ENCODE data around the gene NFIB.

The NFIB gene

GRCh38 chr9:14219850-14220249 lies 94.1 kb downstream of the NFIB start:
- no peak overlapping the region for H3K27ac ChIP-seq (ENCODE audit: low read depth, low read length)
- H3K9ac ChIP-seq (ENCODE audit: low read length), result no peak overlapping the region
- no peaks in the 10 kb centered on the region for H3K27me3 ChIP-seq (ENCODE audit: control insufficient read depth, insufficient read depth, low read length)
- no peaks in the 10 kb centered on the region for H3K9me3 ChIP-seq (ENCODE audit: control insufficient read depth, insufficient read depth, low read depth, low read length)
- peaks cover 26% of the 10 kb centered on the region for H3K4me1 ChIP-seq (ENCODE audit: control insufficient read depth, insufficient read depth, low read length)
- no peak overlapping the region for H3K4me3 ChIP-seq (ENCODE audit: low read depth, low read length)
- H3K36me3 ChIP-seq (ENCODE audit: control insufficient read depth, insufficient read depth, low read length), result no peaks in the 10 kb centered on the region

- Histone ChIP-seq H3K9ac (ENCODE audit: low read length) (no peak overlapping the region), H3K36me3 (ENCODE audit: control insufficient read depth, insufficient read depth, low read length) (no peaks in the 10 kb centered on the region), H3K4me3 (ENCODE audit: low read depth, low read length) (no peak overlapping the region), H3K27ac (ENCODE audit: low read depth, low read length) (no peak overlapping the region), H3K27me3 (ENCODE audit: control insufficient read depth, insufficient read depth, low read length) (no peaks in the 10 kb centered on the region), H3K9me3 (ENCODE audit: control insufficient read depth, insufficient read depth, low read depth, low read length) (no peaks in the 10 kb centered on the region), H3K4me1 (ENCODE audit: control insufficient read depth, insufficient read depth, low read length) (peaks cover 26% of the 10 kb centered on the region)
Observed at GRCh38 chr9:14218253-14218652, 95.7 kb downstream of the NFIB start.

- Histone ChIP-seq H3K9me3 (ENCODE audit: control insufficient read depth, insufficient read depth, low read depth, low read length) (no peaks in the 10 kb centered on the region), H3K36me3 (ENCODE audit: control insufficient read depth, insufficient read depth, low read length) (no peaks in the 10 kb centered on the region), H3K4me1 (ENCODE audit: control insufficient read depth, insufficient read depth, low read length) (peaks cover 22% of the 10 kb centered on the region), H3K9ac (ENCODE audit: low read length) (no peak overlapping the region), H3K4me3 (ENCODE audit: low read depth, low read length) (no peak overlapping the region), H3K27ac (ENCODE audit: low read depth, low read length) (no peak overlapping the region), H3K27me3 (ENCODE audit: control insufficient read depth, insufficient read depth, low read length) (no peaks in the 10 kb centered on the region)
Observed at GRCh38 chr9:14216612-14217194, 97.2 kb downstream of the NFIB start.

GRCh38 chr9:14215614-14216013 lies 98.3 kb downstream of the NFIB start:
- Histone ChIP-seq H3K9ac (ENCODE audit: low read length) (no peak overlapping the region), H3K27ac (ENCODE audit: low read depth, low read length) (no peak overlapping the region), H3K27me3 (ENCODE audit: control insufficient read depth, insufficient read depth, low read length) (no peaks in the 10 kb centered on the region), H3K36me3 (ENCODE audit: control insufficient read depth, insufficient read depth, low read length) (no peaks in the 10 kb centered on the region), H3K4me1 (ENCODE audit: control insufficient read depth, insufficient read depth, low read length) (peaks cover 14% of the 10 kb centered on the region), H3K4me3 (ENCODE audit: low read depth, low read length) (no peak overlapping the region), H3K9me3 (ENCODE audit: control insufficient read depth, insufficient read depth, low read depth, low read length) (no peaks in the 10 kb centered on the region)

GRCh38 chr9:14214693-14215092 lies 99.2 kb downstream of the NFIB start:
- H3K27ac ChIP-seq (ENCODE audit: low read depth, low read length), result no peak overlapping the region

GRCh38 chr9:14214065-14214684 lies 99.8 kb downstream of the NFIB start:
- no peak overlapping the region for H3K4me3 ChIP-seq (ENCODE audit: low read depth, low read length)
- peaks cover 21% of the 10 kb centered on the region for H3K4me1 ChIP-seq (ENCODE audit: control insufficient read depth, insufficient read depth, low read length)
- no peak overlapping the region for H3K27ac ChIP-seq (ENCODE audit: low read depth, low read length)
- H3K9me3 ChIP-seq (ENCODE audit: control insufficient read depth, insufficient read depth, low read depth, low read length), result no peaks in the 10 kb centered on the region
- H3K36me3 ChIP-seq (ENCODE audit: control insufficient read depth, insufficient read depth, low read length), result no peaks in the 10 kb centered on the region
- H3K9ac ChIP-seq (ENCODE audit: low read length), result no peak overlapping the region
- H3K27me3 ChIP-seq (ENCODE audit: control insufficient read depth, insufficient read depth, low read length), result no peaks in the 10 kb centered on the region

More at GRCh38 chr9:14214693-14215092, 99.2 kb downstream of the NFIB start:
- H3K27me3 ChIP-seq (ENCODE audit: control insufficient read depth, insufficient read depth, low read length), result no peaks in the 10 kb centered on the region
- H3K36me3 ChIP-seq (ENCODE audit: control insufficient read depth, insufficient read depth, low read length), result no peaks in the 10 kb centered on the region
- H3K9me3 ChIP-seq (ENCODE audit: control insufficient read depth, insufficient read depth, low read depth, low read length), result no peaks in the 10 kb centered on the region
- no peak overlapping the region for H3K9ac ChIP-seq (ENCODE audit: low read length)
- no peak overlapping the region for H3K4me3 ChIP-seq (ENCODE audit: low read depth, low read length)
- H3K4me1 ChIP-seq (ENCODE audit: control insufficient read depth, insufficient read depth, low read length), result peaks cover 18% of the 10 kb centered on the region

- H3K27me3 ChIP-seq (ENCODE audit: control insufficient read depth, insufficient read depth, low read length), result no peaks in the 10 kb centered on the region
- H3K27ac ChIP-seq (ENCODE audit: low read depth, low read length), result no peak overlapping the region
- H3K36me3 ChIP-seq (ENCODE audit: control insufficient read depth, insufficient read depth, low read length), result no peaks in the 10 kb centered on the region
- H3K9ac ChIP-seq (ENCODE audit: low read length), result no peak overlapping the region
- peaks cover 17% of the 10 kb centered on the region for H3K4me1 ChIP-seq (ENCODE audit: control insufficient read depth, insufficient read depth, low read length)
- H3K4me3 ChIP-seq (ENCODE audit: low read depth, low read length), result no peak overlapping the region
- no peaks in the 10 kb centered on the region for H3K9me3 ChIP-seq (ENCODE audit: control insufficient read depth, insufficient read depth, low read depth, low read length)
Observed at GRCh38 chr9:14213504-14213903, 100.4 kb downstream of the NFIB start.

- Histone ChIP-seq H3K4me1 (ENCODE audit: control insufficient read depth, insufficient read depth, low read length) (peaks cover 11% of the 10 kb centered on the region; the same call in 1 of the 2 replicates), H3K9ac (ENCODE audit: low read length) (no peak overlapping the region), H3K27ac (ENCODE audit: low read depth, low read length) (no peak overlapping the region), H3K36me3 (ENCODE audit: control insufficient read depth, insufficient read depth, low read length) (no peaks in the 10 kb centered on the region), H3K4me3 (ENCODE audit: low read depth, low read length) (no peak overlapping the region), H3K9me3 (ENCODE audit: control insufficient read depth, insufficient read depth, low read depth, low read length) (no peaks in the 10 kb centered on the region), H3K27me3 (ENCODE audit: control insufficient read depth, insufficient read depth, low read length) (no peaks in the 10 kb centered on the region)
Observed at GRCh38 chr9:14212697-14213420, 101.1 kb downstream of the NFIB start.

GRCh38 chr9:14212077-14212476 lies 101.9 kb downstream of the NFIB start:
- no peak overlapping the region for H3K27ac ChIP-seq (ENCODE audit: low read depth, low read length)
- H3K4me1 ChIP-seq (ENCODE audit: control insufficient read depth, insufficient read depth, low read length), result peaks cover 11% of the 10 kb centered on the region; the same call in 1 of the 2 replicates
- no peaks in the 10 kb centered on the region for H3K36me3 ChIP-seq (ENCODE audit: control insufficient read depth, insufficient read depth, low read length)
- H3K27me3 ChIP-seq (ENCODE audit: control insufficient read depth, insufficient read depth, low read length), result no peaks in the 10 kb centered on the region
- no peak overlapping the region for H3K4me3 ChIP-seq (ENCODE audit: low read depth, low read length)
- no peaks in the 10 kb centered on the region for H3K9me3 ChIP-seq (ENCODE audit: control insufficient read depth, insufficient read depth, low read depth, low read length)
- no peak overlapping the region for H3K9ac ChIP-seq (ENCODE audit: low read length)

- Histone ChIP-seq H3K9me3 (ENCODE audit: control insufficient read depth, insufficient read depth, low read depth, low read length) (no peaks in the 10 kb centered on the region), H3K36me3 (ENCODE audit: control insufficient read depth, insufficient read depth, low read length) (no peaks in the 10 kb centered on the region), H3K27ac (ENCODE audit: low read depth, low read length) (no peak overlapping the region), H3K4me1 (ENCODE audit: control insufficient read depth, insufficient read depth, low read length) (peaks cover 11% of the 10 kb centered on the region; the same call in 1 of the 2 replicates), H3K9ac (ENCODE audit: low read length) (no peak overlapping the region), H3K27me3 (ENCODE audit: control insufficient read depth, insufficient read depth, low read length) (no peaks in the 10 kb centered on the region), H3K4me3 (ENCODE audit: low read depth, low read length) (no peak overlapping the region)
Observed at GRCh38 chr9:14211564-14211963, 102.4 kb downstream of the NFIB start.

- Histone ChIP-seq H3K4me1 (ENCODE audit: control insufficient read depth, insufficient read depth, low read length) (0 out of 2 replicates have a peak, but pooled peaks cover 7% of the 10 kb centered on the region), H3K4me3 (ENCODE audit: low read depth, low read length) (no peak overlapping the region), H3K36me3 (ENCODE audit: control insufficient read depth, insufficient read depth, low read length) (no peaks in the 10 kb centered on the region), H3K27ac (ENCODE audit: low read depth, low read length) (no peak overlapping the region), H3K9me3 (ENCODE audit: control insufficient read depth, insufficient read depth, low read depth, low read length) (no peaks in the 10 kb centered on the region), H3K27me3 (ENCODE audit: control insufficient read depth, insufficient read depth, low read length) (no peaks in the 10 kb centered on the region), H3K9ac (ENCODE audit: low read length) (no peak overlapping the region)
Observed at GRCh38 chr9:14210428-14210827, 103.5 kb downstream of the NFIB start.
